Measurements from ENCODE around the gene CCNC.

The CCNC gene

GRCh38 chr6:99588618-99589289, 20.3 kb upstream of the CCNC start (continued):
- TF ChIP-seq CTCF (tag by site-specific recombination; IDR thresholded peaks at IDR 0.05) (peak; percentile 92), ZNF366 (tag by site-specific recombination; conservative IDR thresholded peaks at IDR 0.05) (peak; percentile 85), PRDM10 (tag by site-specific recombination; IDR thresholded peaks at IDR 0.05) (0 out of 2 replicates have a peak, but pooled peaks have one; percentile 16), ZNF341 (tag by site-specific recombination; IDR thresholded peaks at IDR 0.05; ENCODE audit: low read depth) (peak; percentile 33; the same call in 1 of the 2 replicates), ZNF510 (tag by site-specific recombination; IDR thresholded peaks at IDR 0.05; ENCODE audit: insufficient replicate concordance) (no peak), ZNF843 (tag by site-specific recombination; IDR thresholded peaks at IDR 0.05) (no peak; the same call in 1 of the 2 replicates), REST (tag by site-specific recombination; IDR thresholded peaks at IDR 0.05) (peak; percentile 34; the same call in 1 of the 2 replicates), KLF1 (tag by site-specific recombination; IDR thresholded peaks at IDR 0.05) (no peak)

GRCh38 chr6:99587792-99588191, 19.3 kb upstream of the CCNC start:
- Histone ChIP-seq H3K27ac (ENCODE audit: extremely low read depth, low read depth, low read length) (no peak overlapping the region), H3K36me3 (ENCODE audit: control insufficient read depth in 2 of 2, insufficient read depth in 1 of 2, low read length in 2 of 2) (no peaks in the 10 kb centered on the region), H3K4me3 (ENCODE audit: low read depth, low read length) (no peak overlapping the region), H3K9me3 (ENCODE audit: control insufficient read depth, insufficient read depth, low read depth, low read length) (no peaks in the 10 kb centered on the region), H3K4me1 (ENCODE audit: control insufficient read depth, insufficient read depth, low read length) (no peaks in the 10 kb centered on the region; the same call in 1 of the 2 replicates)
- ChIA-PET POLR2A (interaction anchor here (1.4 to 2.0 kb wide), 4 partner anchors 19 to 26 kb away, joined by 3 to 29 read pairs (median 4); partner anchors contain the start of gene CCNC), CTCF (interaction anchor here (0.6 to 2.7 kb wide), 11 partner anchors 10 to 233 kb away, joined by 3 to 35 read pairs (median 4); no protein-coding TSS in a partner anchor)
- TF ChIP-seq ZNF639 (tag by site-specific recombination; IDR thresholded peaks at IDR 0.05) (no peak), PRDM1 (tag by site-specific recombination; IDR thresholded peaks at IDR 0.05) (peak; percentile 92)

GRCh38 chr6:99579781-99580180, 11.3 kb upstream of the CCNC start:
- Histone ChIP-seq H3K4me1 (ENCODE audit: control insufficient read depth, insufficient read depth, low read length) (no peaks in the 10 kb centered on the region), H3K36me3 (ENCODE audit: control insufficient read depth in 2 of 2, insufficient read depth in 1 of 2, low read length in 2 of 2) (no peaks in the 10 kb centered on the region), H3K9me3 (ENCODE audit: control insufficient read depth, insufficient read depth, low read depth, low read length) (no peaks in the 10 kb centered on the region), H3K27ac (ENCODE audit: extremely low read depth, low read depth, low read length) (no peak overlapping the region), H3K4me3 (ENCODE audit: low read depth, low read length) (no peak overlapping the region)
- CTCF ChIA-PET, result no interaction called here
- POLR2A ChIA-PET, result interaction anchor here (0.6 to 1.7 kb wide), 2 partner anchors 11 to 46 kb away, joined by 3 read pairs; partner anchors contain the start of gene CCNC
- TF ChIP-seq ZNF654 (tag by site-specific recombination; IDR thresholded peaks at IDR 0.05; ENCODE audit: low read depth) (no peak), ZFHX2 (tag by site-specific recombination; conservative IDR thresholded peaks at IDR 0.05) (no peak), ZFP3 (tag by site-specific recombination; IDR thresholded peaks at IDR 0.05; ENCODE audit: low read depth) (no peak), ELK4 (IDR thresholded peaks at IDR 0.05; ENCODE audit: borderline replicate concordance, low read depth, low read length) (no peak), ZNF121 (tag by site-specific recombination; IDR thresholded peaks at IDR 0.05) (no peak), ZNF473 (tag by site-specific recombination; IDR thresholded peaks at IDR 0.05) (no peak), ZNF785 (tag by site-specific recombination; IDR thresholded peaks at IDR 0.05) (no peak), ZNF366 (tag by site-specific recombination; conservative IDR thresholded peaks at IDR 0.05) (no peak), ZNF549 (tag by site-specific recombination; IDR thresholded peaks at IDR 0.05) (no peak), ZNF521 (tag by site-specific recombination; IDR thresholded peaks at IDR 0.05) (no peak), ZNF23 (tag by site-specific recombination; IDR thresholded peaks at IDR 0.05; ENCODE audit: borderline replicate concordance) (no peak), ZNF324 (tag by site-specific recombination; IDR thresholded peaks at IDR 0.05) (no peak)

All from HEK293 (cell line).